Adrenal gland (tissue), 5 donors: ENCODE results near the gene FAXC.

Source experiments
- POLR2A ChIP-seq, 2 donors: fragments of 450-650 bp; IDR thresholded peaks; one replicate each; pipeline ENCODE4 v1.6.1; 2017; ENCODE audit warnings: antibody characterized with exemption in 2 of 2, mild to moderate bottlenecking in 2 of 2, moderate library complexity in 1 of 2
- TF ChIP-seq, protein P1 (sequence below), 6 experiments: fragments of 450-650 bp in 4 of 6; fragments of 200-600 bp in 2 of 6; sonication (generic) in 1 of 6; IDR thresholded peaks; 1 replicate in 5 of 6; 2 replicates in 1 of 6; pipeline versions ENCODE4 v1.5.1 to v1.8.0; 2016 to 2021; ENCODE audit warnings: antibody characterized with exemption in 6 of 6, mild to moderate bottlenecking in 2 of 6, moderate library complexity in 1 of 6
- donor health status: DM: no; HTN: no; CAD: no.

DNA sequence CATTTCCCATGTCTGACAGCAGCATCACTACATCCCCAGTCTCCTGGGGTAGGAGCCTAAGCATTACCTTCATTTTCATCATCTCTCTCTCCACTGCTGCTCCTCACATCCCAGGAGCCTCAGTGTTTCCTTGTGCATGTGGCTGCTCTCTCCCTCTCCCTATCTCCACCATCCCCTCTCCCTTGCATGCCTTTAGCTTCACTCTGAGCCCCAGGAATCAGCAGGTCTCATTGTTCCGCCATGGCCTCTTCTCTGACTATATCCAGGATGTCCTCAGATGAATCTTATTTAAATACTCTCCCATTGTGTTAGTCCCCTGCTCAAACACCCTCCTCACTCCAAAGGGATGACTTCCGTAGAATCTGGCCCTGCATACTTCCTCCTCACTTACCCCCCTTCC lies 79.4 kb downstream of the FAXC start:
- TF ChIP-seq, protein P1, sequence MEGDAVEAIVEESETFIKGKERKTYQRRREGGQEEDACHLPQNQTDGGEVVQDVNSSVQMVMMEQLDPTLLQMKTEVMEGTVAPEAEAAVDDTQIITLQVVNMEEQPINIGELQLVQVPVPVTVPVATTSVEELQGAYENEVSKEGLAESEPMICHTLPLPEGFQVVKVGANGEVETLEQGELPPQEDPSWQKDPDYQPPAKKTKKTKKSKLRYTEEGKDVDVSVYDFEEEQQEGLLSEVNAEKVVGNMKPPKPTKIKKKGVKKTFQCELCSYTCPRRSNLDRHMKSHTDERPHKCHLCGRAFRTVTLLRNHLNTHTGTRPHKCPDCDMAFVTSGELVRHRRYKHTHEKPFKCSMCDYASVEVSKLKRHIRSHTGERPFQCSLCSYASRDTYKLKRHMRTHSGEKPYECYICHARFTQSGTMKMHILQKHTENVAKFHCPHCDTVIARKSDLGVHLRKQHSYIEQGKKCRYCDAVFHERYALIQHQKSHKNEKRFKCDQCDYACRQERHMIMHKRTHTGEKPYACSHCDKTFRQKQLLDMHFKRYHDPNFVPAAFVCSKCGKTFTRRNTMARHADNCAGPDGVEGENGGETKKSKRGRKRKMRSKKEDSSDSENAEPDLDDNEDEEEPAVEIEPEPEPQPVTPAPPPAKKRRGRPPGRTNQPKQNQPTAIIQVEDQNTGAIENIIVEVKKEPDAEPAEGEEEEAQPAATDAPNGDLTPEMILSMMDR (IDR thresholded peaks at IDR 0.05), result no peak
- no peak for TF ChIP-seq POLR2A (IDR thresholded peaks at IDR 0.05)
